Inflammatory macrophage treated with lipopolysaccharide for 4 hours (primary cell): ENCODE data around the gene RIMOC1.
"Not testable (repeated sequence)": the region's sequence is repeated elsewhere in the genome, so short reads cannot be mapped to it uniquely, and the experiment has no call there.

Experiments
- DNase-seq: peaks from one replicate; pipeline ENCODE4 v3.0.0-alpha.2; 2020

RIMOC1 gene

DNA sequence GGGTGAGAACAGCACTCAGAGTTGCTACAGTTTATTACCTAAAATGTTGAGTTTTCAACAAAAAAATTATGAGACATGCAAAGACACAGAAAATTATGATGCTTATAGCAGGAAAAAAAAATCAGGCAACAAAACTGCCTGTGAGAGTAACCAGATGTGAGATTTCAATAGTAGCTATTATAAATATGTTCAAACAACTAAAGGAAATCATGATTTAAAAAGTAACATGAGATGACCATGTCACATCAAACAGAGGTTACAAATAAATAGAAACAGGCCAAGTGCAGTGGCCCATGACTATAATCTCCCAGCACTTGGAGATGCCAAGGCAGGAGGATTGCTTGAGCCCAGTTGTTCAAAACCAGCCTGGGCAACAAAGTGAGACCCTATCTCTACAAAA, 12.1 kb upstream of the RIMOC1 start:
- no peak for DNase-seq

DNA sequence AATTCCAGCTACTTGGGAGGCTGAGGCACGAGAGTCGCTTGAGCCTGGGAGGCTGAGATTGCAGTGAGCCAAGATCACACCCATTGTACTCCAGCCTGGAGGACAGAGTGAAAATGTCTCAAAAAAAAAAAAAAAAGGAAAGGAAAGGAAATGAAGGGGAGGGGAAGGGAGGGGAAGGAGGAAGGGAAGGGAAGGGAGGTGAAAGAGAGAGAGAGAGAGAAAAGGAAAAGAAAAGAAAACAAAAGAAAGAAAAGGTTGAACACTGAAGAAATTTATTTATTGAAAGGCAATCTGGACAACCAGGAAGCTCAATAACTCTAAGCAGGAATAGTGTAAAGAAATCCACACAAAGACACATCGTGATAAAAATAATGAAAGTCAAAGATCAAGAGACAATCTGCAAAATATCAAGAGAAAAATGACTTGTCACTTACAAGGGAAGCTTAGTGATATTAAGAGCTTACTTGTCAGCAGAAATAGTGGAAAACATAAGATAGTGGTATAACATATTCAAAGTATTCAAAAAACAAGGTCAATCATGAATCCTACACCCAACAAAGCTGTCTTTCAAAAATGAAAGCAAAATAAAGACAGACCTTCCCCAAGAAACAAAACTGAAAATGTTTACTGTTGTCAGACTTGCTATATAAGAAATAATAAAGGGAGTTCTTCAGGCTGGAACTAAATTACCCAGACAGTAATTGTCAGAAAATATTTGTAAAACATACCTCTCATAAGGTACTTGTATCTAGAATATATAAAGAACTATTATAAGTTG, 10.9 kb upstream of the RIMOC1 start:
- DNase-seq: peak; percentile 36

DNA sequence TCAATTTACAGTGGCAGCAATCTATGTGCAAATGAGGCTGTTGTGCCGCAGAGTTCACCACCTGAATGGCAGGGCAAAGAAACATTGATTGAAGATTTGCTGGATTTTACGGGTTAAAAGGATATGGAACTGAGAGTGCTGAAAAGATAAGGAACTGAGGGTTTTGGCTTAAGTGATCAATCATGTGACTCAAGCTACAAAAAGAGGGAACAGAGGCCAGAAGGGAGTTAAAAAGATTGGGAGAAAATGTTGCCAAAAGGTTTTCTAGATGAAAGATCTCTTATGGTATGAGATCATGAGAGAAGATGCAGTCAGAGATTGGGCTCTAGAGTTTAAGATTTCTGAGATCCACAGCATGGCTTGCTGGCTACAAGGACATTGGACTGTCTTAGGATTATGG, 7.9 kb upstream of the RIMOC1 start:
- no peak for DNase-seq

DNA sequence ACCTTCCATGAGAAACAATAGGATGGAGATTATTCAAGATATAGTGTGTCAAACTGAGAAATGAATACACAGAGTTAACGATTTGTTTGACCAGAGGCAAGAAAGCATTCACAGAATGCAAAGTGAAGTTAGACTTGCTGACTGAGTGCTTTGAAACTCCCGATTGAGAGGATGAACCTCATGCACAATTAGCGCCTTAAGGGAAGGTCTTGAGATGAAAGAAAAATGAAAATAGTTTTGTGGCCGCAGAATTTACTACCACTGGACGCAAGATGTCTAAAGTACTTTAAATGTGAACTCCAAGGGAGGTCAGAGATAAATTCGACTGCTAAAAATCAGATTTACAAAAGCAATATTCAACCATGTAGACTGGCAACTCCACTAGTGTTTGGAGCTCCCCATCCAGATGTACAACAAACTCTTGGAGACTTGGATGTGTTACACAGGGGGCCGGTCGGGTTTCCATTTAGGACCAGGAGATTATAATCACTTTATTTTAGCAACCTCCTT, 707 bp upstream of the RIMOC1 start:
- no peak for DNase-seq

DNA sequence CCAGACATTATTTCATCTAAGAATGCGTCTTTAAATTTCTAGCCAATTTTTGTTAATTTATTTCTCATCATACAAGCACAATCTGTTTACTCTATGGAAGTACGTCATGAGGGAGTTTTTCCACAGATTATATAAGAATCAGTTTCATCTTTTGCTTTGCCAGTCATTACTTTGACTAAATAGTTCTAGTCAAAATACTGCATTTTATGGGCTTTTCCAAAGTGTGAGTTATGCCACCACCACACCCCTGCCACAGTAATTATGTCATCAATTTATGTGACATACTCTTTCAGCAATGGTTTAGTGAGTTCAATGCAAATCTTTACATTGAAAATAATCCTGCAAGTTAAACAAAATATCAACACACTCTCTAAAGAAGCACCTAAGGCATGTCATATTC, 2.0 kb downstream of the RIMOC1 start:
- peak; percentile 68 for DNase-seq

DNA sequence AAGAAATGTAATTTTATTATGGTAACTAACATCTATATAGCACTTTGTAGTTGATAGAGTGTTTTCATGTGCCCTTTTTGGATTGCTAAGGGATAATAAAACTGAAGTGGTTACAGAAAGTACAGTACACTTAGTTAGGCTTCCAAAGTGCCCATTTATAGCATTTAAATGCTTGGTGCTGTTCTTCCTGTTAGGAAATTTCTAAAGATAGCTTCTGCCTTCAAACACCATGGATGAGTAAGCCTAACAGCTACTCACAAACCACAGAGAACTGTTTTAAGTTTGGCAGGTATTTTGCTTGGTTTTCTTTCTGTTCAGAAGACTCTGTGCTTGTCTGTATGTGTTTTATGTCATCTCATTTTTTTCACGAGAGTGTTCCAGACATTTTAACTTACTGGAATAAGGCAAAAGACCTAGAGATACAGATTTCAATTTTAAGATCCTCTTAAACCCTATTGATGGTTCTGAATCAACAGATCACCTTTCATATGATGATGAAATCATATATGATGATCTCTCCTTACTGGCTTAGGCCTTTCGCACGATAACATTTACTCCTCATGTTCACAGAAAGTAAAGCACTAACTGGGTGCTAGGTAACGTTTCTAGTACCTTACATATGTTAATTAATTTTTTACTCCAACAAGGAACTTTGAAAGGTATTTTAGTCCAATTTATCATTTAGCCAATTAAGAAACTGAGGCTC, 4.4 kb downstream of the RIMOC1 start:
- no peak for DNase-seq

DNA sequence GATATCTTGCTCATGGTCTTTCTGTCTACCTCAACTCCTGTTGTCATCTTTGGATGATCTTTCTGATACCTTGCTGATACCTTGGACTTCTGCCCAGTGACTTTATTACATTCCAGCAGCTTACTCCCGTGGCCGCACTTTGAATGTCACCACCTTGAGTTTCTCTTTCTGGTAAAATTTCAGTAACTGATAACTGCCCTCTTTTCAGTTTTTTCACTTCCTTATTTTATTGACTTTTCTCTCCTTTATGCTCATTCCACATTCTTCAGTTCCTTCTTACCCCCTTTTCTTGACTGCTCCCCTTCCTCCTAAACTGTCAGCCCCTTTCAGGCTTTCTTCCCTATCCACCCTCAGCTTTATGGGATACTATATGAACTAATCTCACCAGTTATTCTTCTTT, 14.0 kb downstream of the RIMOC1 start:
- DNase-seq: no peak

DNA sequence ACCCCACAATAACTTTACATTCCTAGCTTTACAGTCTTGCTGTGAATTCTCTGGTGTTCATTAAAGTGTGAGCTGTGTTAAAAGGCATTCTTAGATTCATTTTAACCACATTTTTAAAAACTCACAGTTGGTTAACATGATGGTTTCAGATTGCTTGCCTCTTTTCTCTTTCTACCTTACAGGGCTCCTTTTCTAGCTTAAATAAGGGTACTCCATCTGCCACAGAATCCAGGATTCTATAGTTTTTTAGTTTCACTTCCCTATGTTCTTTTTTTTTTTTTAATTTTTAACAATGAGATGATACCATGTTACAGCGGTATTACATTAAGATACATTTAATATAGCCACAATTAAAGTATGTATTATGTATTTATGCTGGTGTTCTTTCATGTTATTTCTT, 17.0 kb downstream of the RIMOC1 start:
- no peak for DNase-seq

DNA sequence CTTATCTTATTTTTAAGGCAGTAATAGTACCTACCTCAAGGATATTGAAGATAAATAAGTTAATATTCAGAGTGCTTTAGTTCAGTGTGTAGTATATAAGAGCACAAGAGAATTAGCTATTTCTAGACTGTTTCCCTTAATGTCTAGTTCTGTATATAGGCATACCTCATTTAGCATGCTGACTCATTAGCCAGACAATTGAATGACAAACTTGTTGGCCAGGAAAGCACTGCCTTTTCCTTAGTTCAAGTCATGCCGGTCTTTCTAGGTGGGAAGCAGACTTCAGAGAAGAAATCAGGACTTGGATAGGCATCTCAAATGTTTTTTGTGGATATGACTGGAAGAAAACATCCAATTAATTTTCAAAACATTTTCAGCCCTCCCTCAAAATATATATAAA, 17.7 kb downstream of the RIMOC1 start:
- no peak for DNase-seq

DNA sequence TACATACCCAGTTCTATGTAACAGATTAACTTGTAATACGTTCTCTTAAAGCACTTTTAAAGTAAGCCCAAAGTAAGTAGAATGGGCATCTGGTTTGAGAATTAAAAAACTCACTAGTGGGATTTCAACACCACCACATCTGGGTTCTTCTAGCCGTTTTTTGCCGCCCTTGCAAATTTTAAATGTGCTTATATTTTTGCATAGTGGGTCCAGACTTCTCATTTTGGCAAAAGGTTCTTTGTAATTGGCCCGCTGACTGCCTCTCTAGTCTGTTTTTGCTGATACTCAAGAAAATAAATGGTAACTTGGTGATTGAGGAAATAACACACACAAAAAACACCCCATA, 20.4 kb downstream of the RIMOC1 start:
- no peak for DNase-seq

DNA sequence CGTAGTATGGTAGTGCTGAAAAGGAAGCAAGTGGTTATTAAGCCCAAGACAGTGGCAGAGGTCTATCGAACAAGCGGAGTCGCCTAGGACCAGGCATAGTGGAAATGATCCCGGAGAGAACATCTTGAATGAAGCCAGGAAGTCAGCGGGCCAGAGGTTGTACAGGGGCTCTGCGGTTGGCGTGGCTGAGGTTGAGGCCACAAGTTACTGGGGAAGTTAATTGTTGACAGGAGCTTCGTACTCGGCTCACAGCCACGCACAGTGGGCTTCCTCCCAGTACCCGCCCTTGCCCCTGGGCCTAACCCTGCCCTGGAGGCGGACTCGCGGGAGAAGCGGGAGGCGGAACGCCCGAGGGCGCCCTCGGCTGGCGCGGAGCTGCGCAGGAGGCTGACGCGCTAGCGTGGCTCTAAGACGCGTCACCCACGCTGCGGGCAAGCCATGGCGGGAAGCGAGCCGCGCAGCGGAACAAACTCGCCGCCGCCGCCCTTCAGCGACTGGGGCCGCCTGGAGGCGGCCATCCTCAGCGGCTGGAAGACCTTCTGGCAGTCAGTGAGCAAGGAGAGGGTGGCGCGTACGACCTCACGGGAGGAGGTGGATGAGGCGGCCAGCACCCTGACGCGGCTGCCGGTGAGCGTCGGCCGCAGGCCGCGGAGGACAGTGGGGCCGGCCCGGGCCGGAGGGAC, 20.9 kb downstream of the RIMOC1 start, which contains the start of gene FBXO4:
Gene FBXO4 (plus strand): TSS at position 410 of the 683 bp plus-strand sequence. CDS start 29 bp downstream, at position 439.
- peak; percentile 88 for DNase-seq

DNA sequence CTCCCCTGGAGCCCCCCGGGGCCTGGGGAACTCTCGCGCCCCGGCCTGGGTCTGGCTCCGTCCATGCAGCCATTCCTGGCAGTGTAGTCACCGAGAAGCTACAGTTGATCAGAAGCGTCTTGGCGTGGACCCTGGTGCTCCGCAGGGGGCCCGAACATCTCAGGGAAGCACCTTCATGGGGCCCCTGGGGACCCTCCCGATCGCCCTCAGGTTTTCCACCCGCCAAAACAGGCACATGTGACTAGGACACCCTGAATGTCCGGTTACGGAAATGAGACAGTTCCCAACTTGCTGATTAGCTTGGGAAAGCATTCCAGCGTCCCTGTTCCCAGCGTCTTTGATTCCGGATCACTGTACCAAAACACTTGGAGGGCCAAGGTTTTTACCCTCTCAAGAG, 21.4 kb downstream of the RIMOC1 start:
- DNase-seq: peak; percentile 12

DNA sequence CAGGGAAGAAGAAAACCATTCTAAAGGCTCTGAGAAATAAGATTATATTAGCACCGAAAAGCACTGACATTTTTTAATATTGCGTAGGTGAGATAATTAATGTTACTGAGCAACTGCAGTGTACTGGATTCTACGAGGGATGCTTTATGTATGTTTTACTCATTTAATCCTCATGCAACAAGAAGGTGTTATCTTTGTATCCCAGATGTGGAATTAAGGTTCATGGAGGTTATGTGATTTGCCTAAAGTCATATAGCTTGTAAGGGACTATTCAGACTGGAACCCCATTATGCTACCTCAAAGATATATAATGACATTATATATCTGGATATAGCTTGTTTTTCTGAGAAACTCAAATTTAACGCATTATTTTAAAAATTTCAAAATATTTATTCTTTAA, 23.5 kb downstream of the RIMOC1 start:
- no peak for DNase-seq

DNA sequence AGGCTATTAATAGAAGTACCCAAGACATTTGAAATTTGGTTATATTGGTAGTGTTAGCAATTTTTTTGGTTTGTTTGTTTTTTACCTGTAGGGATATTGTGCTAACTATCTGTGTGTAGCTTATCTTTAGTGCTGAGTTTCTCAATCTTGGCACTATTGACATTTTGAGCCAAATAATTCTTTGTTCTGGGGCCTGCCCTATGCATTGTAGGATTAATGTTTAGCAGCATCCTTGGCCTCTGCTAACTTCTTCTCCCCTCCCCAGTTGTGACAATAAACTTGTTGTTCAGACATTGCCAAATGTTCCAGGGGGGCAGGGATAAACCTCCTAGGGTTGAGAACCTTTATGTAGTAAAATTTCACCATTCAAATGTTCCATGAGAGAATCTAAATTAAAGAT, 24.9 kb downstream of the RIMOC1 start:
- no peak for DNase-seq

DNA sequence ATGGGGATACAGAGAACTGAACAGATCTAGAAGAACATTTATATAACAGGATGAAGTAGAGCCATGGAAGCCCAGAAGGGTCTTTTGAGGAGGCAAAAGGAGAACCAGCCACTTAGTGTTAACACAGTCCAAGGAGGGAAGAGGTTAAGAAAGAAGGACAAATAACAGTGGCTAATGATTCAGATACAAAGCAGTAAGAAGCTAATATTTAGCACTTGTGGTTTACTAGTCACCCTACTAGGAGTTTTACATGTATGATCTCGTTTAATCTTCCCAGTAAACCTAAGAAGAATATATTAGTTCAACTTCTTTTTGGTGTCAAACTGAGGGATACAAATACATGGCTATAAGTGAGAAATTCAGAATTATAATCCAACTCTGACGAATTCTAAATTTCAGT, 28.6 kb downstream of the RIMOC1 start:
- DNase-seq: no peak

DNA sequence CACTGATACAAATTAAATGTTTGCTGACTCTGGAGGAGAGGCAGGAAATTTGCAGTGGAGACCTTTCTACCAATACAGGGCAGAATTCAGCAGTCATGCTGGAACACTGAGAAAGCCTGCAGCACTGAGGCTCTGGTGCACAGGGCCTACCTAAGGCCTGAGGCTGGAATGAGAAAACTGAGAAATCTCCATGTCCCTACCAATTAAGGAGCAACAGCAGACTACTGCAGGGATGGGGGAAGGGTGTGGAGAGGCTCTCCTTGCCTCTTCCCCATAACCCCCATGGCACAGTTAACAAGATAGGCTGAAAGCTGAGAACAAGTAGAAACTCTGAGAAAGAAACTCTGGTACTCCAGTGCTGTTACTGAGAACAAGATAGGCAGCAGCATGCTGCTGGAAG, 31.4 kb downstream of the RIMOC1 start:
- no peak for DNase-seq

DNA sequence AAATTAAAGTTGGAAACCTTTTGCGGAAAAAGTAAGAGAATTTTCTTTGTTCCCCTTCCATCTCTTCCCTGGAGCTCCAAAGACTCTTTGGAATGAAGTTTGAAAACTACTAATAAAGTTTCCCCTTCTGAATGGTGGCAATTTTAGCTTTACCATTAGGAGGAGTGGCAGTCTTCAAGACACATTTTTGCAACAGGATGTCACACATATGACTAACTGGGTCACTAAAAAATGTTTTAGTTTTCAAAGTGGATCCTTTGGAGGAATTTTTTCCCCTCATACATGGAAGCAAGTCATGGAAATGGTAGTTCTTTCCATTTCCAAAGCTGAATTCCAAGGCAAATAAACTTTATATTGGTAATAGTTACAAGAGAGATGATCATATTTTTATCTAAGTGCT, 36.5 kb downstream of the RIMOC1 start:
- no peak for DNase-seq

DNA sequence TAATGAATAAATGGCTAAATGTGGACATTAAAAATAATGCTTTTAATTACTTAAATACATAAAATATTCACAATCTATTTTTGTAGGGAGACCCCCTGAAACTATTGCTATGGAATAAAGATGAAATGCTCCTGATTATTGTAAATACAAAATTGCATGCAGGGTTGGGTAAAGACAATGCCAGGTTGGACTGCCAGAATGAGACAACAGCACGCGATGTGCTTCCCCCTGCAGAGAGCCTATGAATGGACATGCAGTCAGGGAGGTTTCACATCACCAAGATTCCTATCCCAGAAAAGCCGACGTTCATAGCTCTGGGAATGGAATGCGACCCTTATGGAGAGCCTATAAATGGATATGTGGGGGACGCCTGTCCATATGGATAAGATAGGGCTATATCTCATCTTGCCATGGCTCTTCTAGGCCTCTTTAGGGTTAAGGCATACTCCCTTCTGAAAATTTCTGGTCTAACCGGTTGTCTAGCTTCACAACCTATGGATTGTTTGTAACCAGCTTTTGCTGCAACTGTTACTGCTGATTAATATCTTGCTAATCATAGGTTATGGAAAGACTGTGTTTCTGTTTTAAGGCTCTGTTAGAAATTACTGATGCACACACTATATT, 41.3 kb downstream of the RIMOC1 start:
- not testable (repeated sequence) for DNase-seq

DNA sequence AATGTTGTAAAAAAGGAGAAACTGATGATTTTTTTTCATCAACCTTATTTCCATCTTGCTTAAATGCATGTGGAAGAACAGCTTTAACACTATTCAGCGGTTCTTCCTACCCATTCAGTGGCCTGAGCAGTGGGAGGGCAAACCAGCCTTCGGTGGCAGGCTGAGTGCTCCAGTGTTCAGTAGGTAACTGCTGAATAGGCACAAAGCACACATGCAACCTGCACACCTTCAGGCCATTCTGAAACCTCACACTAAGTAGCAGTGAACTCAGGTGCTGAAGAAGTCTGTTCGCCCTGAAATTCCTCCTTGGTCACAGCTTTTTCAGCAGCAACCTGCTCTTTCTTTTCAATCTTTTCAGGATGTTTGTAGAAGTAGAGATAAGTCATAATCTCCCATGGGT, 47.1 kb downstream of the RIMOC1 start:
- DNase-seq: no peak
